H1 (cell line): ENCODE measurements around the gene DRG1. TPM values are rescaled to one million over a fixed set of nuclear protein-coding genes. Genes with fewer than 3 reads are reported as not detected.

Experiments used
- PHF8 ChIP-seq: fragments of 200-600 bp; sonication (generic); conservative IDR thresholded peaks from 2 replicates; pipeline ENCODE4 v1.7.1; 2012; ENCODE audit warnings: low read depth, mild to moderate bottlenecking, inconsistent platforms, low read length, moderate library complexity
- polyA plus RNA-seq, 7 experiments: library from polyadenylated mRNA; depleted of rRNA in 3 of 7; stranded (reverse) in 5 of 7; unstranded in 2 of 7; fragments of >200 nt in 5 of 7; fragments of 200-250 nt in 2 of 7; gene quantifications; 1 replicate in 5 of 7; 2 replicates in 1 of 7; 4 replicates in 1 of 7; pipeline versions ENCODE4 v1.2.1 to v1.2.3, GENCODE V29; 2011 to 2013; ENCODE audit warnings: missing spikeins in 2 of 7, mixed read lengths in 2 of 7
- total RNA-seq: library from RNA; stranded (reverse); fragmentation: NEBNext Ultra II Directional; extraction: Animal tissue kit (Norgen Biotek cat#: 25700); gene quantifications from 2 replicates; pipeline ENCODE4 v1.2.1, GENCODE V29; 2021

DRG1 gene
- total and polyA plus RNA-seq, 2 of the 8 experiments (the other 6 are each of a cell fraction or from before 2014, with no cell fraction given): 45.3 to 81.9 TPM

GRCh38 chr22:31367426-31367825 lies 32.0 kb upstream of the DRG1 start (continued):
- TF ChIP-seq PHF8: no peak
- TF ChIP-seq, all 59 proteins: peak for 0
